SJSA1 (cell line): ENCODE data around the gene CPNE8. TPM values are rescaled to one million over a fixed set of nuclear protein-coding genes. Genes with fewer than 3 reads are reported as not detected.

Experiments used
- DNase-seq, 2 experiments: peaks; one replicate each; pipeline ENCODE4 v3.0.0-alpha.2; 2015 to 2020; ENCODE audit warnings: low spot score in 2 of 2, low read depth in 1 of 2
- H3K27ac ChIP-seq: fragments of 250-450 bp; sonication (Bioruptor Pico); 2 replicates; pipeline ENCODE4 v1.5.1; 2020; ENCODE audit warnings: mild to moderate bottlenecking, moderate library complexity
- H3K27me3 ChIP-seq: fragments of 250-450 bp; sonication (Bioruptor Pico); replicated peaks from 2 replicates; pipeline ENCODE4 v1.5.1; 2020; ENCODE audit warnings: mild to moderate bottlenecking, moderate library complexity
- H3K36me3 ChIP-seq: fragments of 250-450 bp; sonication (Bioruptor Pico); 2 replicates; pipeline ENCODE4 v1.5.1; 2020; ENCODE audit warnings: mild to moderate bottlenecking
- H3K4me1 ChIP-seq: fragments of 250-450 bp; sonication (Bioruptor Pico); replicated peaks from 2 replicates; pipeline ENCODE4 v1.6.1; 2021; ENCODE audit warnings: mild to moderate bottlenecking
- H3K4me3 ChIP-seq: fragments of 250-450 bp; sonication (Bioruptor Pico); 2 replicates; pipeline ENCODE4 v1.5.1; 2020; ENCODE audit warnings: mild to moderate bottlenecking
- H3K9me3 ChIP-seq: fragments of 250-450 bp; sonication (Bioruptor Pico); replicated peaks from 2 replicates; pipeline ENCODE4 v1.5.1; 2020; ENCODE audit warnings: mild to moderate bottlenecking
- total RNA-seq: library from RNA; depleted of rRNA; stranded (reverse); fragments of >200 nt; shearing (Covaris generic); gene quantifications from 2 replicates; pipeline ENCODE4 v1.2.3, GENCODE V29; 2014

Gene CPNE8
- total RNA-seq, 1 experiment from 2014 or later, result not detected

- Histone ChIP-seq H3K9me3 (no peaks in the 10 kb centered on the region), H3K27me3 (no peaks in the 10 kb centered on the region), H3K36me3 (no peaks in the 10 kb centered on the region), H3K4me3 (no peak overlapping the region), H3K27ac (no peak overlapping the region), H3K4me1 (no peaks in the 10 kb centered on the region)
- DNase-seq, result no peak
Measured at GRCh38 chr12:38664661-38665269, 240.6 kb downstream of the CPNE8 start.

DNA sequence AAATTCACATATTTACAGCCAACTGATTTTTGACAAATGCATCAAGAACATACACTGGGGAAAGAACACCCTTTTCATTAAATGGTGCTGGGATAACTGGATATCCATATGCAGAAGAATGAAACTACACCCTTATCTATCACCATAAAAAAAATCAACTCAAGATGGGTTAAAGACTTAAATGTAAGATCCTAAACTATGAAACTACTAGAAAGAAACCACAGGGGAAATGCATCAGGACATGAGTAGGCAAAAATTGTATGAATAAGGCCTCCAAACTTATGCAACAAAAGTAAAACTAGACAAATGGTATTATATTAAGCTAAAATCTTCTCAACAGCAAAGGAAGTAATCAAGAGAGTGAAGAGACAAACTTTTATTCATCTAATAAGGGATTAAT is 242.6 kb downstream of the CPNE8 start:
- Histone ChIP-seq H3K27ac (no peak overlapping the region), H3K9me3 (no peaks in the 10 kb centered on the region), H3K4me1 (no peaks in the 10 kb centered on the region), H3K27me3 (no peaks in the 10 kb centered on the region), H3K4me3 (no peak overlapping the region), H3K36me3 (no peaks in the 10 kb centered on the region)
- no peak for DNase-seq

GRCh38 chr12:38653650-38654049 is 251.7 kb downstream of the CPNE8 start:
- Histone ChIP-seq H3K9me3 (no peaks in the 10 kb centered on the region), H3K36me3 (no peaks in the 10 kb centered on the region), H3K4me1 (no peaks in the 10 kb centered on the region), H3K27ac (no peak overlapping the region), H3K27me3 (no peaks in the 10 kb centered on the region), H3K4me3 (no peak overlapping the region)
- DNase-seq, result no peak

GRCh38 chr12:38648813-38649212 is 256.6 kb downstream of the CPNE8 start:
- H3K4me3 ChIP-seq, result no peak overlapping the region
- no peaks in the 10 kb centered on the region for H3K9me3 ChIP-seq
- no peaks in the 10 kb centered on the region for H3K4me1 ChIP-seq
- no peak overlapping the region for H3K27ac ChIP-seq
- H3K27me3 ChIP-seq, result no peaks in the 10 kb centered on the region
- no peak for DNase-seq
- H3K36me3 ChIP-seq, result no peaks in the 10 kb centered on the region

DNA sequence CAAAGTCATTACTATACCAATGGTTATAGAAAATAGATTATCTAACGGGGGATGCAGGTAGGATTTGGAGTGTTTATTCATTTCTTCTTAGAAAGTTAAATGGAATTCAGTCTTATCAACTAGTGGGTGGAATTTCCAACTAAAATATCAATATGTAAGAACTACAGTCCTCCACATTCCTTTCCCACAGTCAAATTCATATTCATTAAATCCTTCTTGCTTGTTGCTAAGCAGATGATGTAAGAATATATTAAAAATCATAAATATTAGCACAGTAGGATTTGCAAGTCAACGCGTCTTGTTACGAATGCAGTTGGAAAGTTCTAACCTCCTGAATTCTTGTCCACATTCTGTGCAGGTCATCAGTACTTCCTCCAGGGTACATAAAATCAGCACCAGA is 259.2 kb downstream of the CPNE8 start:
- Histone ChIP-seq H3K36me3 (no peaks in the 10 kb centered on the region), H3K9me3 (no peaks in the 10 kb centered on the region), H3K27me3 (no peaks in the 10 kb centered on the region), H3K4me1 (no peaks in the 10 kb centered on the region), H3K27ac (no peak overlapping the region), H3K4me3 (no peak overlapping the region)
- no peak for DNase-seq

DNA sequence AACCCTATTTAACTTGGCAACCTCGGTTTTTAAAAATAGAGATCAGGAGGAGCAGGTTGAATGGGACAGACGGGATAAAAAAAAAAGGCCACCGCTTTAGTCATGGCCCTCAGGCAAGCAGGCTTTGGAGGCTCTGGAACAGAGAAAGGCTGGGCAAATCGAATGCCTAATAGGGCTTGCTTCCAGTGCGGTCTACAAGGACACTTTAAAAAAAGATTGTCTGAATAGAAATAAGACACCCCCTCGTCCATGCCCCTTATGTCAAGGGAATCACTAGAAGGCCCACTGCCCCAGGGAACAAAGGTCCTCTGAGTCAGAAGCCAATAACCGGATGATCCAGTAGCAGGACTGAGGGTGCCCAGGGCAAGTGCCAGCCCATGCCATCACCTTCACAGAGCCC is 265.8 kb downstream of the CPNE8 start:
- H3K4me3 ChIP-seq, result no peak overlapping the region
- H3K9me3 ChIP-seq, result no peaks in the 10 kb centered on the region
- H3K4me1 ChIP-seq, result no peaks in the 10 kb centered on the region
- no peaks in the 10 kb centered on the region for H3K36me3 ChIP-seq
- no peak for DNase-seq
- no peak overlapping the region for H3K27ac ChIP-seq
- no peaks in the 10 kb centered on the region for H3K27me3 ChIP-seq

- Histone ChIP-seq H3K4me1 (no peaks in the 10 kb centered on the region), H3K4me3 (no peak overlapping the region), H3K36me3 (no peaks in the 10 kb centered on the region), H3K9me3 (no peaks in the 10 kb centered on the region), H3K27ac (no peak overlapping the region), H3K27me3 (no peaks in the 10 kb centered on the region)
- DNase-seq, result no peak
Measured at GRCh38 chr12:38638401-38638800, 267.0 kb downstream of the CPNE8 start.

GRCh38 chr12:38633511-38633910 is 271.9 kb downstream of the CPNE8 start:
- H3K9me3 ChIP-seq, result no peaks in the 10 kb centered on the region
- no peak overlapping the region for H3K4me3 ChIP-seq
- no peaks in the 10 kb centered on the region for H3K4me1 ChIP-seq
- H3K27me3 ChIP-seq, result no peaks in the 10 kb centered on the region
- no peak for DNase-seq
- no peaks in the 10 kb centered on the region for H3K36me3 ChIP-seq
- H3K27ac ChIP-seq, result no peak overlapping the region

DNA sequence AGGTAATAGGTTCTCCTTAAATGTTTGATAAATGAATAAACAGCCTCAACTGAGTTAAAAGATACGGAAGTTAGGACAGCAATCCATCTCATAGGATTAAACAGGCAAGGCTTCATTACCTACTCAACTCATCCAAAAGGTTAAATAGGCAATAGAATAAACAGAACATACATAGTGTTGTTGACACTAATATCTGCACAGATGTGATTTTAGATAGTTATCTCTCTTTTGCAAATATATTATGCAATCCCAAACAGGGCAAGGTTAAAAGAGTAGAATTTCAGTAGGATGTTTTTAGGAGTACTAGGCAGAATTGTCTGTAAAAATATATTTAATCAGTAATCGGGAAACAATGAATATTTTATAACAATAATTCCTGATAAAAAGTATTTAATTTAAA is 276.3 kb downstream of the CPNE8 start:
- Histone ChIP-seq H3K27ac (no peak overlapping the region), H3K9me3 (no peaks in the 10 kb centered on the region), H3K4me1 (no peaks in the 10 kb centered on the region), H3K36me3 (no peaks in the 10 kb centered on the region), H3K4me3 (no peak overlapping the region), H3K27me3 (no peaks in the 10 kb centered on the region)
- DNase-seq, result no peak

- H3K27me3 ChIP-seq, result no peaks in the 10 kb centered on the region
- H3K27ac ChIP-seq, result no peak overlapping the region
- H3K4me1 ChIP-seq, result no peaks in the 10 kb centered on the region
- H3K36me3 ChIP-seq, result no peaks in the 10 kb centered on the region
- no peak overlapping the region for H3K4me3 ChIP-seq
- no peaks in the 10 kb centered on the region for H3K9me3 ChIP-seq
- no peak for DNase-seq
Measured at GRCh38 chr12:38628288-38628687, 277.1 kb downstream of the CPNE8 start.

DNA sequence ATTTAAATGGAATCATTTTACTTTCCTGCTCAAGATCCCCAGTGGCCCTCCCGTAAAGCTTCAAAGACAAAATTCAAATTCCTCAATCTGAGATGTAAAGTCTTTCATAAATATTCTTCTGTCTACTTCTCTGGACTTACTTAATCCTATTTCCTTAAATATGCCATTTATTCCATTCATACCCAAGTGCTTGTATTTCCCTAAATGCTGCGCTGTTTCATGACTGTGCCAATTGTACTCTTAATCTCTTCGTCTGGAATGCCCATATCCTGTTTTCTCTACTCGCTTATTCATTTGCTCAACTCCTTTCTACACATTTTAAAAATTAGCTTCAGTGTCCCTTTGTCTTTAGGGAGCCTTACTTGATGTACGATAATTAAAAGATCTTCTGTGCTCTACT is 280.1 kb downstream of the CPNE8 start:
- H3K4me3 ChIP-seq, result no peak overlapping the region
- H3K27me3 ChIP-seq, result no peaks in the 10 kb centered on the region

DNA sequence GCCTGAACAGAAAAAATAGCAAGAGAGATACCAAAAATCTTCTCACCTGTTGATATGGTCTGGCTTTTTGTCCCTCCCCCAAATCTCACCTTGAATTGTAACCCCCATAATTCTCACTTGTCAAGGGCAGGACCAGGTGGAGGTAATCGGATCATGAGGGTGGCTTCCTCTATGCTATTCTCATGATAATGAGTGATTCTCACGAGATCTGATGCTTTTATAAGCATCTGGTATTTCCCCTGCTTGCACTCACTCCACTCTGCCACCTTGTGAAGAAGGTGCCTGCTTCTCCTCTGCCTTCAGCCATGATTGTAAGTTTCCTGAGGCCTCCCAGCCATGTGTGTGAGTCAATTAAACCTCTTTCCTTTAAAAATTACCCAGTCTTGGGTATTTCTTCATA is 291.2 kb downstream of the CPNE8 start:
- no peak overlapping the region for H3K4me3 ChIP-seq
- DNase-seq, result no peak
- H3K27me3 ChIP-seq, result no peaks in the 10 kb centered on the region
- H3K36me3 ChIP-seq, result no peaks in the 10 kb centered on the region
- no peaks in the 10 kb centered on the region for H3K4me1 ChIP-seq
- H3K27ac ChIP-seq, result no peak overlapping the region
- H3K9me3 ChIP-seq, result no peaks in the 10 kb centered on the region

More for the DNA sequence above, 280.1 kb downstream of the CPNE8 start:
- H3K27ac ChIP-seq, result no peak overlapping the region
- H3K36me3 ChIP-seq, result no peaks in the 10 kb centered on the region
- no peaks in the 10 kb centered on the region for H3K9me3 ChIP-seq
- H3K4me1 ChIP-seq, result no peaks in the 10 kb centered on the region
- DNase-seq, result no peak

DNA sequence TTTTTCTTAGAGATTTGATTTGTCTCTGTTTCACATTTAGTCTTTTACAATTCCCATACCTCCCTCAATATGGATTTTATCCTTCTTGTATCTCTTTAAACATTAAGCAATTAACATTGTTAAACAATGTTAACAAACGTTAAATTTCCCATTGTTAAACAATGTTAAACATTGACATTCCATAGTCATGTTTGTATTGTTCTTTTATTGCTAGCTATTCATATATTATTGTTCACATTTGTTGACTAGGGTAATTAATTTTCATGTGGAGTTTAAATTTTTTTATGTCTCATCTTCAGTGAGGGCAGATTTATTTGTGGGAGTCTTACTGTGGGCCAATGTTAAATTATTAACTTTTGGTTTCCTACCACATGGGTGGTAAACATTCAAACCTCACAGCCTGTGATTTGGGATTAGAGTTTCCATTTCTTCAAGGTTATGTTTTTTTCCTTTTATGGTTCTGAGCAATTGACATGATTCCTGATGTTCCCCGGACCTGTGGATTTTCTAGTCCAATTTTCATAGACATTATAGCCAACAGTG is 294.5 kb downstream of the CPNE8 start:
- Histone ChIP-seq H3K9me3 (no peaks in the 10 kb centered on the region), H3K36me3 (no peaks in the 10 kb centered on the region), H3K4me3 (no peak overlapping the region), H3K27me3 (no peaks in the 10 kb centered on the region), H3K27ac (no peak overlapping the region), H3K4me1 (no peaks in the 10 kb centered on the region)
- DNase-seq, result no peak

DNA sequence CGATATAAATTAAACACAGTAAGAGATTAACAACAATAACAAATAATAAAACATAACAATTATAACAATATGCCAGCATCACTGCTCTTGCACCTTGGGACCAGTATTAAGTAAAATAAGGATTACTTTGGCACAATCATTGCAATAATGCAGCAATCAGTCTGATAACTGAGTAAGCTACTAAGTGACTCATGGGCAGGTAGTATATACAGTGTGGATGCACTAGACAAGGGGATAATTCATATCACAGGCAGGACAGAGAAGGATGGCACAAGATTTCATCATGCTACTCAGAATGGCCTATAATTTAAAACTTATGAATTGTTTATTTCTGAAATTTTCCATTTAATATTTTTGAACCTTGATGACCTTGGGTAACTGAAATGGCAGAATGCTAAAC is 298.1 kb downstream of the CPNE8 start:
- H3K4me1 ChIP-seq, result no peaks in the 10 kb centered on the region
- no peaks in the 10 kb centered on the region for H3K36me3 ChIP-seq
- DNase-seq, result no peak
- no peak overlapping the region for H3K4me3 ChIP-seq
- H3K27ac ChIP-seq, result no peak overlapping the region
- no peaks in the 10 kb centered on the region for H3K27me3 ChIP-seq
- no peaks in the 10 kb centered on the region for H3K9me3 ChIP-seq
